GM21529 (cell line): Measurements from ENCODE around the gene FOXN1.

ENCODE experiments used
- ATAC-seq: cut with Tn5 transposase; IDR thresholded peaks from one replicate; pipeline ENCODE4 v1.9.1; 2021; ENCODE audit not compliant: unreplicated experiment

The FOXN1 gene

GRCh38 chr17:28476076-28476865 is 29.9 kb upstream of the FOXN1 start:
- no peak for ATAC-seq

DNA sequence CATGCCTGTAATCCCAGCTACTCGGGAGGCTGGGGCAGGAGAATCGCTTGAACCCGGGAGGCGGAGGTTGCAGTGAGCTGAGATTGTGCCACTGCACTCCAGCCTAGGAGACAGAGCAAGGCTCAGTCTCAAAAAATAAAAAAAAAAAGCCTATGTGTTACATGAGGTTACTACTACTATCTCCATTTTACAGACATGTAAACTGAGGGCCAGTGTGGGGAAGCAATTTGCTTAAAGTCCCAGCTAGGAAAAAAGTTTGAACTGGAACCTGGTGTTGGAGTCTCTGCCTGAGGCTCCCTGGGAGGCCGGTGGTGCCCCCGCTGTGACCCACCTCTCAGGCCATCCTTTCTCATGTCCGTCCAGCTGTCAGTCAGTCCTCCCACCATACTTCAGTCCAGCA is 28.2 kb upstream of the FOXN1 start:
- no peak for ATAC-seq

DNA sequence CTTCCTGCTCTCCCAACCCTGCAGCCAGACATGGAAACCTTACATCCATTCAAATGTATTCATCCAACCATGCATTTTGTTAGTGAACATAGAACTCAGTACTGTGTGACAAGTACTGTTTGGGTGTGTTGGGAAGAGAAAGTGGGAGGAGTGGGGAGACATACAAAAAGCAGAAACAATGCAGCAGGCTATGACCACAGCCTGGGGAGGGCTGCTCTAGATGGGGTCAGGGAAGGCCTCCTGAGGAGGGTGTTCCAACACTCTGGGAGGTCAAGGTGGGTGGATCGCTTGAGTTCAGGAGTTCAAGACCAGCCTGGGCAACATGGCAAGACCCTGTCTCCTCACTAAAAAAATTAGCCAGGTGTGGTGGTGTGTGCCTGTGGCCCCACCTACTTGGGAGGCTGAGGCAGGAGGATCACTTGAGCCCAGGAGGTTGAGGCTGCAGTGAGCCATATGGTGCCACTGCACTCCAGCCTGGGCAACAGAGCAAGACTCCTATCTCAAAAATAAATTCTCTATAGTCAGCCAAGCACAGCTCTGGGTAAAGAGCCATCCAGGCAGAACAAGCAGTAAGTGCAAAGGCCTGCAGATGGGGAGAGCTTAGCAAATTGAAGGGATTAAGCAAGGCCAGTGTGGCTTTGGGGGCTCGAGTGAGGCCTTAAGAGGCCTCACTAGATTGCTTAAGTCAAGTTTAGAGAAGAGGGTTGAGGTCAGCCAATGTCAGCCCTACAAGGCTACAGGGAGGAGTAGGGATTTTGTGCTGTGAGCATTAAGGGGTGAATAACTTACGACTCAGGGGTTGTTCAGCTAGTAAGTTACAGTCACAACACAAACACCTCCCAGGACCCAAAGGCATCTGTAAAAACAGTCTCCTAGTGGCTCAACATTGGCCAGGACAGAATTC is 27.2 kb upstream of the FOXN1 start:
- ATAC-seq, result no peak

DNA sequence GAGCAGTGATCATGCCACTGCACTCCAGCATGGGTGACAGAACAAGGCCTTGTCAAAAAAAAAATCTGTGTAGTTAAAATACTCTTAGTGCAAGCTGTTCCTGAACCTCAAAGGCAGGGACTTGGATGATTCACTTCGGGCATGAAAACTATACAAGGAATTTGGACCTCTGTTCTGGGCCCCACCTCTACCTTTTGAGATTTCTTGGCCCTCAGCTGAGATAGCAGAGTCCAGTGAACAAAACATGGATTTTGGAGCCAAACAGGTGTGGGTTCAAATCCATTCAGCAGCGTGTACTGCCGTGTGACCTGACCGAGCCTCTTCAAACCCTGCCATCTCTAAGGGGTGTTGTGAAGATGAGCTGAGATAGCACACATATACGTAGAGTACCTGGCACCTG is 25.9 kb upstream of the FOXN1 start:
- ATAC-seq, result no peak

- no peak for ATAC-seq
These were observed 25.2 kb upstream of the FOXN1 start for GRCh38 chr17:28480799-28481571.

GRCh38 chr17:28482551-28483199 is 23.5 kb upstream of the FOXN1 start:
- ATAC-seq, result no peak

GRCh38 chr17:28484296-28484695 is 21.9 kb upstream of the FOXN1 start:
- peak; percentile 94 for ATAC-seq

DNA sequence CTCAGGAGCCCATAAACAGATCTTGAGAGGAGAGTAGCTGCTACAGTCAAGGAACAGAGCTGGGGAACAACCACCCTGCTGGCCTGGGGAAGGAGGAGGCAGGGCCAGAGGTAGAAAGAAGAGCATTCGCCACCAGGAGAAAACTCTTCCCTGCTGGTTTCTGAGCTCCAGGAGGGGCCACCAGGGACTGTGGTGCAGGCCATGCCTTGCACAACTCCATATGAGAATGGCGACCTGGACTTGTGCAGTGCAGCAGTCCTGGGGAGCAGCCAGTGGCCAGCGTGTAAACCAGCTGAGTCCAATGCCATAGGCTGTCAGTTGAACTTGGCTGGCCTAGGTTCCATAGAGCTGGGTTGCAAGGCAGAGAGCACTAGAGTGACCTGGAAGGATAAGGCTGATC is 21.1 kb upstream of the FOXN1 start:
- no peak for ATAC-seq

DNA sequence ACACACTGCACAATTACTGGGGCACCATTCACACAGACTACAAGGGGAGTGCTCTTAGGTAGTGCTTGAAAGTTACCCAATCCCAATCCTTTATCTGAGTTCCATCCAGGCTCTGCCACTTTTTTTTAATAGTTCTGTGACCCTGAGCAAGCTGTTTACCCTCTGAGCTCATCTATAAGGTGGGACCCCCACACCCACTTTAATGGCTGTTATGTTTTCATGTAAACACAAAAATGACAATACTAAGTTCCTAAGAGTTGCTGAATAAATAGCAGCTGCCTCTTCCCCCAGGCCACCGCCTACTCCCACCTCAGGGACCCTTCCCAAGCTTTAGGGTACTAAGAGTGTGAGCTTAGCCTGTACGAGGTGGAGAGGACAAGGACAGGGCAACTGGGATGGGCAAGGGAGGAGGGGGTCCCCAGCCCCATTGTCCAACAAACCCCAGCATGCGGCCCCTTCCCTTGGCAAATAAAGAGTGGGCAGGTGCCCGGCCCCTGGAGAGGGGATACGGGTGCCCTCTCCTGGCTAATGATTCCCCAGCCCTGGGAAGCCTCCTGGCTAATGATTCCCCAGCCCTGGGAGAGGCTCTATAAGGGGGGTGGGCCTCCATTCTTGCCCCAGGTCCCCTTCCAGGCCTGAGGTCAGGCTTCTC is 18.1 kb upstream of the FOXN1 start:
- no peak for ATAC-seq

DNA sequence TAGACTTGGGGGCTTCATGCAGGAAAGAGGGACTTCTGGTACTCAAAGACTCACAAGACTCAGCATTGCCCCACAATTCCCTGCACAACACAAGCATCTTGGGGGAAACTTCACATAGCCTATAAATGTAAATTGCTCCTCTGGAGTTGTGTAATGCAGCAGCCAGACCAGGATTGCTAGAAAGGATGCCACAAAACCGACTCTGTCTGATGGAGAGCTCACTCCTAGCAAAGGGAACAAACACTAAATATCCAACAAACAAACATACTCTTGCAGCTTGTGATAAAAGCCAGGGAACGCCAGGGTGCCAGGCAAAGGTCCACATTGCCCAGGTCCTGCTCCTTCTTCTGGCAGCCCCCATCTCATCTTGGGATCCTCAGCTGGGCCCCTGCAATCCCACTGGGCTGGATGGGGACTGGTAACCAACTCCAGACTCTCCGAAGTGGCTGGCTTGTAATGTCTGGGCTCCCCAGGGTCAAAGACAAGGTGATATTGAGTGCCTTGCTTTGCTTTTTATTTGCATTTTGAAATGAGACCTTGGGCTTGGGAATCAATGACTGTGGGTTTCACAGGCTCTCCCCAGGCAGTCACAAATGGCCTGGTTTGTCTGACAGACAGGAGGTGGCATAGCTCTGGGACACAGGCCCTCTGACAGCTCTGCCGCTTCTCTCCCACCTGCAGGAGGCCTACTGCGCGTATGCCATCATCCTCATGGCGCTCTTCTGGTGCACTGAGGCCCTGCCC is 17.4 kb upstream of the FOXN1 start:
- no peak for ATAC-seq

- ATAC-seq, result no peak
These were observed 14.9 kb upstream of the FOXN1 start for GRCh38 chr17:28491286-28491685.

GRCh38 chr17:28491860-28492259 is 14.3 kb upstream of the FOXN1 start:
- ATAC-seq, result no peak

- no peak for ATAC-seq
These were observed 13.5 kb upstream of the FOXN1 start for GRCh38 chr17:28492352-28493310.

DNA sequence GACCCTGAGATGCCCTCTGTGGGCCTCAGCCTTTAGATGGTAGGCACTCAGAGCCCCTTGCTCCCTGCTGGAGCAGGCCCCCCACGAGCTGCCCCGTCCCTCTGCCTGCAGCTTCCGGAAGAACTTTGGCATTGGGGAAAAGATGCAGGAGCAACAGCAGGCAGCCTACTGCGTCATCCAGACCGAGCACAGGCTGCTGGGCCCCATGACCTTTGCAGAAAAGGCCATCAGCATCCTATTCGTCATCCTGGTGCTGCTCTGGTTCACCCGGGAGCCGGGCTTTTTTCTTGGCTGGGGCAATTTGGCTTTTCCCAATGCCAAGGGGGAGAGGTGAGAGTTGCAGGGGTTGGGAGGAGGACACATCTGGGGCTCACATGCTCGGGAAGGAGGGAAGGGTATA is 12.7 kb upstream of the FOXN1 start:
- no peak for ATAC-seq

- no peak for ATAC-seq
These were observed 11.5 kb upstream of the FOXN1 start for GRCh38 chr17:28494445-28495188.

- ATAC-seq, result no peak
These were observed 10.5 kb upstream of the FOXN1 start for GRCh38 chr17:28495635-28496034.

- ATAC-seq, result no peak
These were observed 8.2 kb upstream of the FOXN1 start for GRCh38 chr17:28497931-28498330.
